Activated CD4-positive, alpha-beta T cell treated with anti-CD3 and anti-CD28 coated beads, Interleukin-2, Interleukin-4, amounts not matched to agents 100 ng/mL and 50 ng/mL, durations not matched to agents 16 hours and 8 hours (primary cell): ENCODE results near the gene CHD5.
A peak's percentile ranks its signal among the peaks of the same experiment; 100 is the strongest.
"Not testable (repeated sequence)": the region's sequence is repeated elsewhere in the genome, so short reads cannot be mapped to it uniquely, and the experiment has no call there.

Source experiments
- DNase-seq: peaks from one replicate; pipeline ENCODE4 v3.0.0-alpha.2; 2020; ENCODE audit warnings: low spot score

CHD5 gene

GRCh38 chr1:6083801-6084446 lies 96.2 kb downstream of the CHD5 start:
- no peak for DNase-seq

- DNase-seq, result no peak
Observed at GRCh38 chr1:6083385-6083784, 96.7 kb downstream of the CHD5 start.

GRCh38 chr1:6082430-6082971 lies 97.6 kb downstream of the CHD5 start:
- DNase-seq, result no peak

GRCh38 chr1:6081901-6082300 lies 98.2 kb downstream of the CHD5 start:
- DNase-seq, result no peak

GRCh38 chr1:6080469-6080868 lies 99.7 kb downstream of the CHD5 start:
- DNase-seq, result no peak

- DNase-seq, result no peak
Observed at GRCh38 chr1:6077919-6078318, 102.2 kb downstream of the CHD5 start.

- no peak for DNase-seq
Observed at GRCh38 chr1:6077506-6077905, 102.6 kb downstream of the CHD5 start.

- not testable (repeated sequence) for DNase-seq
Observed at GRCh38 chr1:6077061-6077460, 103.1 kb downstream of the CHD5 start.

GRCh38 chr1:6075748-6076147 lies 104.4 kb downstream of the CHD5 start:
- peak; percentile 19 for DNase-seq

- no peak for DNase-seq
Observed at GRCh38 chr1:6074192-6074901, 105.8 kb downstream of the CHD5 start.

GRCh38 chr1:6073480-6074053 lies 106.6 kb downstream of the CHD5 start:
- DNase-seq, result no peak

GRCh38 chr1:6072774-6073479 lies 107.2 kb downstream of the CHD5 start:
- no peak for DNase-seq

- DNase-seq, result no peak
Observed at GRCh38 chr1:6071219-6071618, 108.9 kb downstream of the CHD5 start.

- no peak for DNase-seq
Observed at GRCh38 chr1:6070450-6070974, 109.6 kb downstream of the CHD5 start.

GRCh38 chr1:6069573-6069972 lies 110.5 kb downstream of the CHD5 start:
- DNase-seq, result no peak

GRCh38 chr1:6068932-6069331 lies 111.2 kb downstream of the CHD5 start:
- no peak for DNase-seq

GRCh38 chr1:6068073-6068472 lies 112.0 kb downstream of the CHD5 start:
- DNase-seq, result no peak

- DNase-seq, result no peak
Observed at GRCh38 chr1:6066680-6067079, 113.4 kb downstream of the CHD5 start.

GRCh38 chr1:6065093-6065858 lies 114.8 kb downstream of the CHD5 start:
- DNase-seq, result no peak

- DNase-seq, result not testable (repeated sequence)
Observed at GRCh38 chr1:6063532-6064053, 116.5 kb downstream of the CHD5 start.

GRCh38 chr1:6062670-6063069 lies 117.5 kb downstream of the CHD5 start:
- no peak for DNase-seq
